Tibial nerve (tissue), 4 donors: ENCODE data around the gene ARHGAP15. TPM values are rescaled to one million over a fixed set of nuclear protein-coding genes. Genes with fewer than 3 reads are reported as not detected.

Experiments used
- DNase-seq, 2 donors: peaks; one replicate each; pipeline ENCODE4 v3.0.0-alpha.2; 2019; ENCODE audit warnings: low spot score in 2 of 2
- H3K27ac ChIP-seq, 4 donors: fragments of 200-600 bp; sonication (generic) in 3 of 4; one replicate each; pipeline ENCODE4 v1.5.1; 2017 to 2019; ENCODE audit warnings: mild to moderate bottlenecking in 1 of 4
- H3K27me3 ChIP-seq, 2 donors: fragments of 200-600 bp; sonication (generic) in 1 of 2; one replicate each; pipeline versions ENCODE4 v1.5.1 to v1.6.0; 2017 to 2019
- H3K36me3 ChIP-seq, 3 donors: fragments of 200-600 bp; sonication (generic); one replicate each; pipeline ENCODE4 v1.5.1; 2018 to 2019
- H3K4me1 ChIP-seq, 4 donors: fragments of 200-600 bp; sonication (generic) in 3 of 4; one replicate each; pipeline ENCODE4 v1.5.1; 2017 to 2019
- H3K4me3 ChIP-seq, 4 donors: fragments of 200-600 bp; sonication (generic) in 3 of 4; one replicate each; pipeline ENCODE4 v1.5.1; 2017 to 2019; ENCODE audit warnings: mild to moderate bottlenecking in 1 of 4, moderate library complexity in 1 of 4
- H3K9me3 ChIP-seq, 4 donors: fragments of 200-600 bp; sonication (generic) in 3 of 4; one replicate each; pipeline ENCODE4 v1.5.1; 2017 to 2019
- EP300 ChIP-seq, 2 donors: sonication (generic); formaldehyde crosslinking; IDR thresholded peaks; one replicate each; pipeline ENCODE4 v1.6.1; 2017; ENCODE audit warnings: antibody characterized with exemption in 2 of 2, mild to moderate bottlenecking in 1 of 2
- POLR2A ChIP-seq, 2 donors: fragments of 450-650 bp; IDR thresholded peaks; one replicate each; pipeline ENCODE4 v1.6.1; 2017; ENCODE audit warnings: antibody characterized with exemption in 2 of 2, mild to moderate bottlenecking in 2 of 2, moderate library complexity in 2 of 2
- WGBS, 2 donors: methylation state at CpG; one replicate each; pipeline ENCODE4 v1.1.5; 2018; 5-methylcytosine and 5-hydroxymethylcytosine counted together
- total RNA-seq, 4 donors: library from RNA; depleted of rRNA; stranded (reverse); fragments of >200 nt; gene quantifications; one replicate each; pipeline ENCODE4 v1.1.0, GENCODE V29; 2016
- TF ChIP-seq, protein P1 (sequence below), 5 experiments: fragments of 200-600 bp in 3 of 5; fragments of 450-650 bp in 2 of 5; sonication (generic) in 3 of 5; IDR thresholded peaks; one replicate each; pipeline ENCODE4 v1.5.1; 2016 to 2019; ENCODE audit warnings: antibody characterized with exemption in 5 of 5, mild to moderate bottlenecking in 3 of 5, moderate library complexity in 2 of 5

The ARHGAP15 gene
- total RNA-seq, 4 donors from 2014 or later = 22.6 to 47.4 (median 35.9) TPM

DNA sequence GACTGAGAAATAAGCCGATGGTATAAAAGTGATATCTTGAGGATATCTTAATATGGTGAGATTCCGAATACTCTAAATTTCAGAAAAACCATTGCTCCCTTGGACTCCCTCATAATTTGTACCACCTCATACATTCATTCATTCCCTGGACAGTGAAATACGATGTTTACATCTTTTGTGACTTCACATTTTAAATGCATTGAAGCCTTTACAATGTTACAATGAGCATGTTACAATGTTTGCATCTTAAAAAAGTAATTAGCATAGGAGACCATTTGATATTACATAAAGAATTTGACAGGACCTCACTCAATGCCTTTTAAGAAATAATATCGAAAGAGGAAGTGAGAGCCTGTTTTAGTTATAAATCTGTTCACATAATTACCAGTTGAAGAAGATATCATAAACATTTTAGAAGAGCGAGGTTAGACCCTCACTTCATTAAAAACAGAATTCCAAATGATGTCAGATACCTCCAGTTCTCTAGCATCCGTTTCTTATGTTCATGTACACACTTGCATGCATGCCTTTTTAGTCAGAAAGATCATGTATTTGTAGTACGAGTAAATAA lies 372.0 kb downstream of the ARHGAP15 start:
- Histone ChIP-seq H3K36me3 (no peaks in the 10 kb centered on the region), H3K27ac (no peak overlapping the region), H3K4me3 (no peak overlapping the region), H3K4me1 (peaks cover 0 to 11% (median 0%) of the 10 kb centered on the region in 4 donors), H3K9me3 (no peaks in the 10 kb centered on the region), H3K27me3 (no peaks in the 10 kb centered on the region)
- no peak for DNase-seq
- 87 to 93% methylated on average over 7 of the region's 7 CpGs for WGBS, 2 donors
- TF ChIP-seq EP300 (IDR thresholded peaks at IDR 0.05) (no peak), POLR2A (IDR thresholded peaks at IDR 0.05) (no peak)
- TF ChIP-seq, protein P1, sequence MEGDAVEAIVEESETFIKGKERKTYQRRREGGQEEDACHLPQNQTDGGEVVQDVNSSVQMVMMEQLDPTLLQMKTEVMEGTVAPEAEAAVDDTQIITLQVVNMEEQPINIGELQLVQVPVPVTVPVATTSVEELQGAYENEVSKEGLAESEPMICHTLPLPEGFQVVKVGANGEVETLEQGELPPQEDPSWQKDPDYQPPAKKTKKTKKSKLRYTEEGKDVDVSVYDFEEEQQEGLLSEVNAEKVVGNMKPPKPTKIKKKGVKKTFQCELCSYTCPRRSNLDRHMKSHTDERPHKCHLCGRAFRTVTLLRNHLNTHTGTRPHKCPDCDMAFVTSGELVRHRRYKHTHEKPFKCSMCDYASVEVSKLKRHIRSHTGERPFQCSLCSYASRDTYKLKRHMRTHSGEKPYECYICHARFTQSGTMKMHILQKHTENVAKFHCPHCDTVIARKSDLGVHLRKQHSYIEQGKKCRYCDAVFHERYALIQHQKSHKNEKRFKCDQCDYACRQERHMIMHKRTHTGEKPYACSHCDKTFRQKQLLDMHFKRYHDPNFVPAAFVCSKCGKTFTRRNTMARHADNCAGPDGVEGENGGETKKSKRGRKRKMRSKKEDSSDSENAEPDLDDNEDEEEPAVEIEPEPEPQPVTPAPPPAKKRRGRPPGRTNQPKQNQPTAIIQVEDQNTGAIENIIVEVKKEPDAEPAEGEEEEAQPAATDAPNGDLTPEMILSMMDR (IDR thresholded peaks at IDR 0.05) = no peak

DNA sequence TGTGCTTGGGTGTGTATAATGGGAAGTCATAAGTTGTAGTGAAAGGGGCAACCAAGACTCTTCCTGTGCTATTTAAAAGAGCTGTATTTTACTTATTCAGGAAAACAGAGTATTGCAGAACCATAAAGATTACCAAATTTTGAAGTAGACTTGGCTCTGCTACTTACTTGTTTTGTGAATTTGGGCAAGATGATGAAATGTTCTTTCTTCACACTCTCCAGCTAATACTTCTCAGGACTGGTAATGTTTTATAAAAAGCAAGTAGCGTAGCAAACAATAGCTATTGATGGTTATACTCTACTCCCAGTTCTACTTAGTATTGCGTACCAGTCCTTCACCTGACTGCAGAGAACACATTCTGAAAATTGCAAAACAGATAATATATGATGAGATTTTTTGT lies 374.1 kb downstream of the ARHGAP15 start:
- Histone ChIP-seq H3K9me3 (no peaks in the 10 kb centered on the region), H3K36me3 (no peaks in the 10 kb centered on the region), H3K4me3 (no peak overlapping the region), H3K4me1 (peaks cover 0 to 11% (median 0%) of the 10 kb centered on the region in 4 donors), H3K27me3 (no peaks in the 10 kb centered on the region), H3K27ac (no peak overlapping the region)
- WGBS, 2 donors = 82 to 84% methylated on average over 2 of the region's 2 CpGs
- TF ChIP-seq, protein P1 (IDR thresholded peaks at IDR 0.05) = no peak
- TF ChIP-seq EP300 (IDR thresholded peaks at IDR 0.05) = no peak
- no peak for TF ChIP-seq POLR2A (IDR thresholded peaks at IDR 0.05)
- no peak for DNase-seq

DNA sequence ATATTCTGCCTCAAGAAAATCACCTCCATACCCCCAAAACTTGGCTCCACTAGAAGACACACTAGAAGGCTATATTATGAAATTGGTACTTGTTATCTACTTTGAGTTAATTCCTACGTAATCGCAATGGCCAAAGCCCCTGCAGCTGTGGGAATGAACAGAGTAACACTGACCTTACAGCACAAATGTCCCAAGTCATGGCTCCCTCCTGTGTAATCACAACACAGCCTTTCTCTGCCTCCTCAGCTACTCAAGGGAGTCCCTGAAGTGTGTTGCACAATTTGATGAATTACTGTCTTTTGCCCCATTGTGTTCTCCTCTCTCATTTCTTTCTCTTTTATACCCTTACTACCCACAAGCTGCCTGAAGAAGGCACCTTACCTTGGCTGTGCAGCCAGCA lies 375.2 kb downstream of the ARHGAP15 start:
- no peak overlapping the region for H3K27ac ChIP-seq
- no peak overlapping the region for H3K4me3 ChIP-seq
- DNase-seq = no peak
- TF ChIP-seq POLR2A (IDR thresholded peaks at IDR 0.05) (no peak), EP300 (IDR thresholded peaks at IDR 0.05) (no peak)
- TF ChIP-seq, protein P1 (IDR thresholded peaks at IDR 0.05) = no peak
- no peaks in the 10 kb centered on the region for H3K27me3 ChIP-seq
- H3K9me3 ChIP-seq = no peaks in the 10 kb centered on the region
- peaks cover 0 to 11% (median 0%) of the 10 kb centered on the region in 4 donors for H3K4me1 ChIP-seq
- WGBS, 2 donors = 82 to 83% methylated on average over 2 of the region's 2 CpGs
- H3K36me3 ChIP-seq = no peaks in the 10 kb centered on the region

DNA sequence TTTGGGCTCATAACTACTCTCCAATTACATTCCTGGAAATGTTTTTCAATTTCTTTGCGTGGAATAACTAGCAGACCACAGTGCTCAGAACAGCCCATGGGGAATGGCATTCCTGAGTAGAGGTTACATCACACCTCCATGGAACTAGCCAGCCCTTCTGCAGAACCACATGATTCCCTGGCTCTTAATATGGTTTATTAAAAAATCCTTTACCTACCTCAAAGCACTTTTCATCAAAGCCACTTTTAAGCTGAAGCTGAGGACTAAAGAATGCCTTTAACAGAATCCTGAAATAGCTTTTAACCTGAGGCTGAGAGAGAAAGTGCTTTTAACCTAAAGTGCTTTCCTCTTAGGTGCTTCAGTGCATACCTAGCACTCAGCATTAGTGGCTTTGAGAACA lies 376.3 kb downstream of the ARHGAP15 start:
- WGBS, 2 donors = 63 to 72% methylated on average over 1 of the region's 1 CpG
- no peaks in the 10 kb centered on the region for H3K36me3 ChIP-seq
- H3K4me1 ChIP-seq = peaks cover 0 to 11% (median 0%) of the 10 kb centered on the region in 4 donors
- no peaks in the 10 kb centered on the region for H3K9me3 ChIP-seq
- no peak overlapping the region for H3K4me3 ChIP-seq
- DNase-seq = no peak
- TF ChIP-seq, protein P1 (IDR thresholded peaks at IDR 0.05) = no peak
- peak in 1 of 2 donors; percentile 38 for TF ChIP-seq EP300 (IDR thresholded peaks at IDR 0.05)
- no peak overlapping the region for H3K27ac ChIP-seq
- no peaks in the 10 kb centered on the region for H3K27me3 ChIP-seq

DNA sequence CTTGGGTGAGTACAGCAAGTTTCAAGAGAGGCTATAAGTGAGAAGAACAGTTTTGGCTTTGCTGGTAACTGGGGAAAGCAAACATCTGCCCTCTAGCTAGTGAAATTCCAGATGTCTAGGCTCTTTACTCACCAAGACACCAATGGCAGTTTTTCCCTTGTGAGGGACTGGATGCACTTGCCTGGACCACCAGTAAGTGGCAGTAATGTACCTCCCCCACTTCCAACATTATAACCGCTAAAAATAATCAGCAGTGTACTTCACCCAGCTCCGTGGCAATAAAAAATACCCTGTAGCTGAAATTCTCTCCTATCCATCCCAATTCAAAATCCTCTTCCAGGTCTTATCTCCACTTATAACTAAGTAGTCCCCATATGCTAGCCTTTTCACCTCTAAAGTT lies 383.9 kb downstream of the ARHGAP15 start:
- H3K9me3 ChIP-seq = no peaks in the 10 kb centered on the region
- H3K27me3 ChIP-seq = no peaks in the 10 kb centered on the region
- 5 to 13% methylated on average over 2 of the region's 2 CpGs for WGBS, 2 donors
- peak overlapping the region in 2 of 4 donors; percentile 50 to 64 for H3K27ac ChIP-seq
- no peaks in the 10 kb centered on the region for H3K36me3 ChIP-seq
- TF ChIP-seq EP300 (IDR thresholded peaks at IDR 0.05) (peak in 1 of 2 donors; percentile 39), POLR2A (IDR thresholded peaks at IDR 0.05) (no peak)
- TF ChIP-seq, protein P1 (IDR thresholded peaks at IDR 0.05) = peak; percentile 48 to 86 (median 70)
- DNase-seq = peak in 1 of 2 donors; percentile 65
- H3K4me1 ChIP-seq = peaks cover 0 to 20% (median 2%) of the 10 kb centered on the region in 4 donors
- H3K4me3 ChIP-seq = peak overlapping the region in 1 of 4 donors; percentile 19
